Right kidney (tissue), 1 donor: ENCODE measurements around the gene IQSEC1.
A peak's percentile ranks its signal among the peaks of the same experiment; 100 is the strongest.

Experiments
- DNase-seq: peaks from one replicate; pipeline ENCODE4 v3.0.0-alpha.2; 2016

IQSEC1 gene

GRCh38 chr3:13047296-13048165, 25.7 kb downstream of the IQSEC1 start:
- no peak for DNase-seq

- no peak for DNase-seq
Observed at GRCh38 chr3:13046569-13047274, 26.5 kb downstream of the IQSEC1 start.

GRCh38 chr3:13045904-13046568, 27.2 kb downstream of the IQSEC1 start:
- no peak for DNase-seq

DNA sequence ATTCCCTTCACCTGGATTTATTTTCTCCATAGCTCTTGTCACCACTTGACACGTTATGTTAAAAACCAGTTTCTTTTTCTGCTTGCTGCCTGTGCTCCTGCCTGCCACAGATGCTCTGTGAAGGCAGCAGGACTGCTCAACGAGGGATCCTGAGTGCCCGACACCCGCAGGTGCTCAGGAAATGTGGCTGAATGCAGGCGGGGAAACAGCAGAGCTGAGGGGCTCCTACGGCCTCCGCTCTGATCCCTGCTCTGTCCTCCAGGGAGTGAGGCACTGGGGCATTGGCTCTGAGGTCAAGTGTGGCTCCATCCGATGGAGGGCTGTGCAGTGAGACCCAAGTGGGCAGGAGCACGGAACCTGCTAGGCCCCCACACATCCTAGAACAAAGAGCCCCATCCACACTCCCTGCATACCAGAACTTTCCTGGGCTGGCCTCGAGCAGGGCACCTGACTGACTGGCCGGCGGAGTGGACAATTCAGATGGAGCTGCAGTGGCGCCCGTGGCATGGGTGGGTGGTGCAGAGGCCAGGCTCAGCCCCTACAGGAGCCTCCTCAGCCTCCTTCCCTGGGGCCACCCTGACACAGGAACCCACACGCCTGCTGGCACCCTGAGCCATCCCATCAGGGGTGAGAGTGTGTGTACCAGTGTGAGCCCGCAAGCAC, 27.9 kb downstream of the IQSEC1 start:
- no peak for DNase-seq

GRCh38 chr3:13044496-13045240, 28.6 kb downstream of the IQSEC1 start:
- DNase-seq, result no peak

DNA sequence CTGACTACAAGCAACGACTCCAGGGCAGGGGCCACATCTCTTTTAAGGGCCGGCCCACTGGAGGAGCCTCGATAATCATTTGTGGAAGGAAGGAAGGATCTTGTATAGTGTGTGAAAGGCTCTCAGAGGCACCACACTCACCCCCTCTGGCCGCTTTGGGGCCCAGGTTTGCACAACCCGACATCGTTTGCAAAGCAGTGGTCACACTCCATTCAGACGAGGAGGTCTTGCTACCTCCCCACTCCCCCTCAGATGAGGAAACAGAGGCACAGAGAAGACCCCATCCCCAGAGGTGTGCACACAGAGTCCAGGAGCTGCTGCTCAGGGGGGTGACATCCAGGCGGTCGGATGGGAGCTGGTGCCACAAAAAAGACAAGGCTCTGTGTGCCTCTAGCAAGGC, 29.6 kb downstream of the IQSEC1 start:
- no peak for DNase-seq

- DNase-seq, result no peak
Observed at GRCh38 chr3:13042715-13043271, 30.4 kb downstream of the IQSEC1 start.

DNA sequence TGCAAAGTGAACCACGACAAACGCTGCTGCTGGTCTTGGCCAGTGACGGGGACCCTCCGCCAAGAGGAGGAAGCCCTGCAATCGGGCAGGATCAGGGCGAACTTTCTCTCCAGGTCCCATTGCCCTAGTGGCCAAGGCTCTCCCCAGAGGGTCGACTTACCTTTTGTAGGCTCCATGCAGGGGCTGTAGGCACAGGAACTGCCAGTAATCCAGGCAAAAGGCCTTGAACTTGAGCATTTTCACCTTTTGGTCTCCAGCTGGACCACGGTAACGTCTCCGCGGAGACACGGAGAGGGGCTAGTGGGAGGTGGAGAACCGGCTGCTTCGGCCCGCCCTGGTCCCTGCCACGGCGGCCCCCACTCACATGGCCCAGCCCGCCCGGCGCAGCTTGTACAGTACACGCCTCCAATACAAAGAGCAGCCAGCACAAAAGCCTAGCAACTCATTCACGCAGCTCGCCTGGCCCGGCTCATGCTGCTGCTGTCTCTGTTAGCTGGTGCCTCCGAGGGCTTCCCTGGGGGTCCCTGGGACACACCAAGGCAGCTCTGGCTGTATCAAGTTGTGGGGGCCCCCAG, 31.0 kb downstream of the IQSEC1 start:
- DNase-seq, result peak; percentile 54

- DNase-seq, result no peak
Observed at GRCh38 chr3:13041113-13041776, 32.0 kb downstream of the IQSEC1 start.

GRCh38 chr3:13040361-13041074, 32.7 kb downstream of the IQSEC1 start:
- no peak for DNase-seq

DNA sequence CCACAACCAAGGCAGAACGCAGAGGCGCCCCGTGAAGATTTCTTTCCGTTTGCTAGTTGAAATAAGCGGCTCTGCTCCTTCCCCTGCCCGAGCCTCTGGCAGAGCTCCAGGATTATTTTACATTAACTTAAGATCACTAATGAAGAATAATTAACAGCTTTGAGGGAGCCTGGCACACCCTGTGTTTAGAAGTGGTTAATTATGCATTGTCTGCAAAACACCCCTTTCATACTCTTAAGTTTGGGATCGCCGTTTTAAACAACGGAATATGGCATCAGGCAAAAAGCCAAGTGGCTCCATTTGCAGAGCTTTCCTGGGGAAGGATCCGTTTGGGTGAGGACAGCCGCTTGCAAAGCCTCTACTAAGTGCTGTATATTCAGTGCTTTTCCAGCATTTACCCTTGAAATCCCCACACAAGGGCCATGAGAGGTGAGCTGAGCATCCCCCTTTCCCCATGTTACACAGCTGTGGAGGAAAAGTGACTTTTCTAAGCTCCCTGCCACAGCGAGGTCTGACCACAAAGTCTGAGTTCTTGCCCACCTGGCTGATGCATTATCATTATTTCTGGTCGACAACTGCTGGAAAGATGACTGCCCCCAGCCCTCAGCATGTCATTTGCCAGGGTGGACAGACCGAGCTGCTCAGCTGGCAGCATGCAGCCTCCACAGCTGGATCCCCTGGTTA, 33.9 kb downstream of the IQSEC1 start:
- no peak for DNase-seq

- DNase-seq, result no peak
Observed at GRCh38 chr3:13037458-13038117, 35.6 kb downstream of the IQSEC1 start.

DNA sequence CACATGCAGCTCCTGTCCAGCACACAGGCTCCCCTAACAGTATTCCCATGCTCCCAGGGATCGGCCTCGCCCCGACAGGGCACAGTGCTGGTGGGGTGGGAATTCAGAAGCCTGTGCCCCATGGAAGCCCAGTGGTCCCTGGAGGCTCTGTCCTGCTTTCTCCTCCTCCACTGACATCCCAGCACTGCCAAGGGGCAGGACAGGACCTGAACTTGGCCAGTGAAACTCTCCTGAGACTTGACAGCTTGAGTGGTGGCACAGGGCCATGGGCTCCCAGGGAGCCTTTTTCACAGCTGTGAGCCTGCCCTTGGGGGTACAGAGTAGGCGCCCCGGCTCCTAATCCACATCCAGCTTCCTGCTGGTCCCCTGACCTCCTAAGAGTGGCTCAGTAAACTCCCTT, 38.4 kb downstream of the IQSEC1 start:
- no peak for DNase-seq

- DNase-seq, result no peak
Observed at GRCh38 chr3:13034109-13034800, 39.0 kb downstream of the IQSEC1 start.

DNA sequence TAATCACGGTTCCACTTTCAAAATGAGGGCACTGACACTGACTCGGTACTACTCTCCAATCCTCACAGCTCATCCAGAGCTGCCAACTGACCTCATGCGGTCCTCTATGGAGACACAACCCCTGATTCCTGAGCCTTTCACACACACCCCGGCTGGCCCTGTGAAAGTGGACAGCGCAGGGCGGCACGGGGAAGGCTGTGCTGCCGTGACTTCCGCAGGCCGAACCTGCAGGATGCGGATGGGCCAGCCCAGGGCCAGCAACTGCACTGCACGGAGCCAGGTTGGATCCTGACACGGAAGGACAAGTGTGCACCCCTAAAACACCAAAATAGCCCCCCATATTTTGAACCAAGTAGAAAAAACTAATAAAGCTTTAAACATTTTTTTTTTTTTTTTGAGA, 41.0 kb downstream of the IQSEC1 start:
- no peak for DNase-seq

- DNase-seq, result no peak
Observed at GRCh38 chr3:13031621-13032020, 41.6 kb downstream of the IQSEC1 start.

DNA sequence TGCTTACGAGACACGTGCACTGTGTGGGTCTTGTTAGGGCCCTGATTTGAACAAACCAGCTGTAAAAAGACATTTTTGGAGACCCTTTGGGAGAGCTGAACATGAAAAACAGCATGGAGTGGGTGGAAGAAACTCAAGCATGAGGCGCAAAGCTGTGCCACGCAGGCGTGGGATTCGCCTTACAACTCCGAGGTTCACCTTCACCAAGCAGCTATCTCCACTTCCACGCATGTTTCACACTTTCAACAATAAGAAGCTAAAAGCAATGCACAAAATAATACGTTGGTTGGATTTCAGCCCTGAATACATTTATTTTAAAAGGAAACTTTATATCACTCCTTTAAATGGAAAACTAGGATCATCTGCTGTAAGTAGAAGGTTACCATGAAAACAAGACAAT, 42.5 kb downstream of the IQSEC1 start:
- DNase-seq, result no peak
